Fibroblast of mammary gland (primary cell): ENCODE data around the gene LDLRAD3.
A peak's percentile ranks its signal among the peaks of the same experiment; 100 is the strongest.

Experiments
- DNase-seq: peaks from one replicate; pipeline ENCODE4 v3.0.0-alpha.2; 2010; ENCODE audit warnings: low read depth
- H3K4me3 ChIP-seq: 2 replicates; pipeline ENCODE4 v1.5.1; 2011; ENCODE audit warnings: low read depth, mild to moderate bottlenecking, low read length, moderate library complexity; ENCODE audit not compliant: control insufficient read depth
- TF ChIP-seq, protein P1 (sequence below): conservative IDR thresholded peaks from 2 replicates; pipeline ENCODE4 v1.5.1; 2011; ENCODE audit warnings: low read depth, low read length, inconsistent platforms; ENCODE audit not compliant: control insufficient read depth, insufficient read depth

LDLRAD3 gene

DNA sequence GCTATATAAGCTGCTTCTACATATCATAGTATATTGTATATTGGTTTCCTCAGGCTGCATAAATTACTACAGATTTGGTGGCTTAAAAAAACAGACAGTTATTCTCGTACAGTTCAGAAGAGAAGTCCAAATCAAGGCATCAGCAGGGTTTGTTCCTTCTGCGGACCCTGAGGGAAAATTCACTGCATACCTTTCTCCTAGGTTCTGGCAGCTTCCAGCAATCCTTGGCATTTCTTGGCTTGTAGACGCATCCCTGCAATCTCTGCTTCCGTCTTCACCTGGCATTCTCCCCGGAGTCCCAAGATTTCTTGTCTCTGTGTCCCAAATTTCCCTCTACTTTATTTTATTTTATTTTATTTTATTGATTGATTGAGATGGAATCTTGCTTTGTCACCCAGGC, 202.6 kb downstream of the LDLRAD3 start:
- TF ChIP-seq, protein P1, sequence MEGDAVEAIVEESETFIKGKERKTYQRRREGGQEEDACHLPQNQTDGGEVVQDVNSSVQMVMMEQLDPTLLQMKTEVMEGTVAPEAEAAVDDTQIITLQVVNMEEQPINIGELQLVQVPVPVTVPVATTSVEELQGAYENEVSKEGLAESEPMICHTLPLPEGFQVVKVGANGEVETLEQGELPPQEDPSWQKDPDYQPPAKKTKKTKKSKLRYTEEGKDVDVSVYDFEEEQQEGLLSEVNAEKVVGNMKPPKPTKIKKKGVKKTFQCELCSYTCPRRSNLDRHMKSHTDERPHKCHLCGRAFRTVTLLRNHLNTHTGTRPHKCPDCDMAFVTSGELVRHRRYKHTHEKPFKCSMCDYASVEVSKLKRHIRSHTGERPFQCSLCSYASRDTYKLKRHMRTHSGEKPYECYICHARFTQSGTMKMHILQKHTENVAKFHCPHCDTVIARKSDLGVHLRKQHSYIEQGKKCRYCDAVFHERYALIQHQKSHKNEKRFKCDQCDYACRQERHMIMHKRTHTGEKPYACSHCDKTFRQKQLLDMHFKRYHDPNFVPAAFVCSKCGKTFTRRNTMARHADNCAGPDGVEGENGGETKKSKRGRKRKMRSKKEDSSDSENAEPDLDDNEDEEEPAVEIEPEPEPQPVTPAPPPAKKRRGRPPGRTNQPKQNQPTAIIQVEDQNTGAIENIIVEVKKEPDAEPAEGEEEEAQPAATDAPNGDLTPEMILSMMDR: no peak

DNA sequence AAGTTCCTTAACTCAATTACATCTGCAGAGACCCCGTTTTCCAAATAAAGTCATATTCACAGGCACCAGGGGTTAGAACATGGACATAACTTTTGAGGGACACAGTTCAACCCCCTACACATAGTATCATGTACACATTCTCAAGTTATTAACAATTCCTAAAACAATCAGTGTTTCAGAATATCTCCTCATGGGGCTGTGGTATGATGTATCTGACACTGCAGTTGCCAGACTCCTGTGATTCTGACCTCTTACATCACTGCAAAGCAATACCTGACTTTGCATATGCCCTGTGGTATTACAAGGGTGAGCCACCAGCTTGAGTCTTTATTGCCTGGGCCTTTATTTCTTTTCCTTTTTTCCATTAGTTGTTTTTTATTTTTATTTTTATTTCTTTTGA, 203.6 kb downstream of the LDLRAD3 start:
- no peak for DNase-seq
- TF ChIP-seq, protein P1: no peak
- no peak overlapping the region for H3K4me3 ChIP-seq

More for the DNA sequence above, 202.6 kb downstream of the LDLRAD3 start:
- DNase-seq: no peak
- no peak overlapping the region for H3K4me3 ChIP-seq

DNA sequence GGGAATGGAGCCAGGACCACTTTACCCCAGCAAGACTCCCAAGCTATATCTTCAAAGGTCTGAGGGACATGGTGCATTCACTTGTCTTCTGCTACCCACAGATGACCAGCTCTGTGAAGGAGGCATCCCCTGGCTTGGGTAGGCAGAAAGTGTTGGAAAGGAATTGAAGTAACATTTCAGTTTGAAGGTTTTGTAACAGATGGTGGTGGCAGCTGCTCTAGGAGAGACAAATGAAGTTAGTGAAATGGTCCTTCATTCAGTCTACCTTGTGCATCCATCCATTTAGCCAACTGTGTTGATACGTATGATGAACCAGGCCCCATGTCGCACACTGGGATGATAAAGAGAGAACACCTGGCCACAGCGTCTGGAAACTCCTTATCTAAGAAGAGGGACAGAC, 204.8 kb downstream of the LDLRAD3 start:
- no peak for DNase-seq
- TF ChIP-seq, protein P1: no peak
- no peak overlapping the region for H3K4me3 ChIP-seq

DNA sequence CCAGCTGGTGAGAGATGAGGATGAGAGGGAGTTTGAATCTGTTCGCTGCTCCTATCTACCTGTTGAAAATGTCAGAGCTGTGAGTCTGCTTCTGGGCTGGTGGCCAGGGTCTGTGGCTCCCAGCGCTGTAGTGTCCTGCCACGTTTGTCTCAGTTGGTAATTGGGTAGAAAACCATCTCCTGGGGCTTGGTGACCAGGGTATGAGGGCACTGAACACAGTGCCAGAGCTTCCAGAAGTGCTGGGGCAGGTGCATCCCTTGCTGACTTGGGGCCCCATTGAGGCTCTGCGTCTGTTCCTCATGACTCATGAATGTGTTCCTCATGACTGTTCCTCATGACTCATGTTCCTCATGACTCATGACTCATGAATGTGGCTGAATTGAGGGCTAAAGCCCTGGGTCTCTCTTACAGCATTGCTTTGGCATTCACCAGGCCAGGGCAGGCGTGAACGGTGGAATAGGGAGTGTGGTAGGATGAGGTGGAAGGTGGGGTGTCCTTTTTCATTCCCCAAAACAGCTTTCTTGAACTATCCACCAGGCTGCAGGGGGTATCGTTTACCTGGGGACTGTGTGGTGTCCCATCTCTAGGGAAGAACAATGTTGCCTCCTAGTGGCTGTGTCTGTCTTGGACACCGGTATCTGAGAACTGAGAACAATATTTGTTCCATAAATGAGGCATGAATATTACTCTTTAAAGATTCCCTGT, 205.8 kb downstream of the LDLRAD3 start:
- DNase-seq: peak; percentile 99
- TF ChIP-seq, protein P1: peak; percentile 65
- no peak overlapping the region for H3K4me3 ChIP-seq

DNA sequence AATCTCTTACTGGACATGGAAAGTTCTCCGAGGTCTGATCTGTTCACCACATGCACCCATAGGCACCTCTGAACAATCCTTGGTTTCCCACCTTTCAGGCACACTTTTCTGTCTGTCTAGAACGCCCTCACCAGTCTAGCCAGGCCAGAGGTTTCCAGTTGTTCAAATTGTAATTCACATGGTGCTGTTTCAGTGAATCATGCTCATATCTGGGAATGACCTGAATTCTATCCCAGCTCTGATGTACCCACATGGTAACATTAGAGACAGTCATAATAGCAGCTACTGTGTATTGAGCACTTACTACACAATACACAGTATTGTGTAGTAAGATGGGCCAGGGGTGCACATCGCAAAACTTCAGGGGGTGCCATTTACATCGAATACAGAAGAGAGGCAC, 207.1 kb downstream of the LDLRAD3 start:
- DNase-seq: peak; percentile 75

DNA sequence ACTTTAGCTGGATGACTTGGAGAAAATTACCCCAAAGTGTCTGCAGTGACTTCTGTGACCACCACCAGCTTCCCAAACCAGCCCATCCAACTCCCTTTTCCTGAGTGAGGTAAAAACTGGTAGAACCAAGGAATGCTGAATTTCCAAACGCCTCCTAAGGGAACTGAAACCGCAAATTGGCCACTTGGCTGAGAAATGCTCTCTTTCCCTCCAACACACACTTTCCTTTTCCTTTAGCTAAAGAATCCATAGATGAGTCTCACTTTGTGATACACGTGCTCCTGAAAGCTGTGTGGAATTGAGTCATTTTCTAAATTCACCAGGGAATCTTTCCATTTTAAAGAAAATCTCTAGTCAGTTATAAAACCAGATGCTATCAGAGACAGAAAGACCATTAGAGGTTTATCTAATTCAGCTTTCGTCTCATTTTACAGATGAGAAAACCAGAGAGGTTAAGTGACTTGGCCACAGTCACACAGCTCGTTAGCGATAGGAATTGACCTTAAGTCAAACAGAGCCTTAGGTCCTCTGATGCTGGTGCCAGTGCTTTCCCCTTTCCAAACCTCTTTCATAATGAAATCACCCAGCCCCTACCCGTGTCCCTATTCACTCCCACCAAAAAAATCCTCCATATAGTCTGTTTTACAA, 208.2 kb downstream of the LDLRAD3 start:
- TF ChIP-seq, protein P1: no peak
- peak; percentile 86 for DNase-seq
- no peak overlapping the region for H3K4me3 ChIP-seq

More for the DNA sequence above, 207.1 kb downstream of the LDLRAD3 start:
- H3K4me3 ChIP-seq: no peak overlapping the region
- TF ChIP-seq, protein P1: no peak
